ENCODE results near the gene TAAR5. TPM values are rescaled to one million over a fixed set of nuclear protein-coding genes. Genes with fewer than 3 reads are reported as not detected.

Gene TAAR5
- total RNA-seq, 1 experiment from 2014 or later: not detected

GRCh38 chr6:132548746-132549463 is 40.6 kb downstream of the TAAR5 start:
- H3K36me3 Mint-ChIP-seq (ENCODE audit: insufficient read depth in 1 of 3, low read depth in 3 of 3): no peaks in the 10 kb centered on the region
- no peak overlapping the region for H3K56ac ChIP-seq (ENCODE audit: insufficient read length, low read depth, low read length)
- H3K9me3 ChIP-seq (ENCODE audit: control insufficient read depth, low read depth, low read length): no peaks in the 10 kb centered on the region
- no peaks in the 10 kb centered on the region for H3K27me3 Mint-ChIP-seq (ENCODE audit: low read depth)
- DNase-seq: no peak
- no peak overlapping the region for H2BK5ac ChIP-seq (ENCODE audit: insufficient read length, low read length)
- H3K18ac ChIP-seq (ENCODE audit: insufficient read length, low read depth, low read length): no peak overlapping the region
- H3K9me3 Mint-ChIP-seq: no peaks in the 10 kb centered on the region
- no peak overlapping the region for H3K4ac ChIP-seq (ENCODE audit: low read depth, low read length)
- H3K4me1 Mint-ChIP-seq: peaks cover 21 to 25% of the 10 kb centered on the region in 2 experiments
- H3K27ac Mint-ChIP-seq: peak overlapping the region in 2 of 3 experiments; percentile 26 to 74; a peak in 2 of 7 replicates
- no peak overlapping the region for H3K14ac ChIP-seq (ENCODE audit: insufficient read depth, low read length)
- no peaks in the 10 kb centered on the region for H3K27me3 ChIP-seq (ENCODE audit: insufficient read depth, low read length)
- no peaks in the 10 kb centered on the region for H3K23me2 ChIP-seq (ENCODE audit: insufficient read length, low read depth, low read length, poor library complexity, severe bottlenecking)
- no peak overlapping the region for H2BK20ac ChIP-seq (ENCODE audit: low read depth, low read length, poor library complexity, severe bottlenecking)
- WGBS (ENCODE audit: extremely low coverage, insufficient read length, low lambda C conversion rate): no CpG with 5 or more reads among the region's 4 CpGs
- no peak overlapping the region for H2AFZ ChIP-seq (ENCODE audit: low read length)
- no peak overlapping the region for H3K27ac ChIP-seq (ENCODE audit: insufficient read length, low read depth, low read length)
- H2BK12ac ChIP-seq (ENCODE audit: insufficient read length, low read depth, low read length): no peak overlapping the region
- H3K79me1 ChIP-seq (ENCODE audit: insufficient read depth, low read depth, low read length, poor library complexity, severe bottlenecking): no peaks in the 10 kb centered on the region
- H2BK15ac ChIP-seq (ENCODE audit: low read depth, low read length): no peak overlapping the region
- H3K23ac ChIP-seq (ENCODE audit: insufficient read length, low read depth, low read length): no peak overlapping the region
- H3K79me2 ChIP-seq (ENCODE audit: insufficient read depth, low read length): no peaks in the 10 kb centered on the region
- H3T11ph ChIP-seq (ENCODE audit: low read length): no peak overlapping the region
- H3K9ac ChIP-seq (ENCODE audit: extremely low read depth, insufficient read length, low read length): no peak overlapping the region
- no peak overlapping the region for H3K4me3 Mint-ChIP-seq
- no peaks in the 10 kb centered on the region for H4K20me1 ChIP-seq (ENCODE audit: control insufficient read depth, insufficient read depth, insufficient read length)
- no peak overlapping the region for H2AK5ac ChIP-seq (ENCODE audit: insufficient read length, low read length)
- peaks cover 9% of the 10 kb centered on the region; the same call in 1 of the 2 replicates for H3K4me1 ChIP-seq (ENCODE audit: insufficient read depth, low read length)
- no peak overlapping the region for H3K4me2 ChIP-seq (ENCODE audit: insufficient read depth, insufficient read length, low read length)
- H4K5ac ChIP-seq (ENCODE audit: insufficient read length, low read depth, low read length): no peak overlapping the region
- H4K91ac ChIP-seq (ENCODE audit: insufficient read length, low read depth, low read length): no peak overlapping the region
- TF ChIP-seq, protein P1, sequence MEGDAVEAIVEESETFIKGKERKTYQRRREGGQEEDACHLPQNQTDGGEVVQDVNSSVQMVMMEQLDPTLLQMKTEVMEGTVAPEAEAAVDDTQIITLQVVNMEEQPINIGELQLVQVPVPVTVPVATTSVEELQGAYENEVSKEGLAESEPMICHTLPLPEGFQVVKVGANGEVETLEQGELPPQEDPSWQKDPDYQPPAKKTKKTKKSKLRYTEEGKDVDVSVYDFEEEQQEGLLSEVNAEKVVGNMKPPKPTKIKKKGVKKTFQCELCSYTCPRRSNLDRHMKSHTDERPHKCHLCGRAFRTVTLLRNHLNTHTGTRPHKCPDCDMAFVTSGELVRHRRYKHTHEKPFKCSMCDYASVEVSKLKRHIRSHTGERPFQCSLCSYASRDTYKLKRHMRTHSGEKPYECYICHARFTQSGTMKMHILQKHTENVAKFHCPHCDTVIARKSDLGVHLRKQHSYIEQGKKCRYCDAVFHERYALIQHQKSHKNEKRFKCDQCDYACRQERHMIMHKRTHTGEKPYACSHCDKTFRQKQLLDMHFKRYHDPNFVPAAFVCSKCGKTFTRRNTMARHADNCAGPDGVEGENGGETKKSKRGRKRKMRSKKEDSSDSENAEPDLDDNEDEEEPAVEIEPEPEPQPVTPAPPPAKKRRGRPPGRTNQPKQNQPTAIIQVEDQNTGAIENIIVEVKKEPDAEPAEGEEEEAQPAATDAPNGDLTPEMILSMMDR (conservative IDR thresholded peaks at IDR 0.05): no peak
- H4K8ac ChIP-seq (replicated peaks; ENCODE audit: insufficient read length, low read depth, low read length): no peak overlapping the region
- no peak overlapping the region for H2BK120ac ChIP-seq (ENCODE audit: low read depth, low read length, poor library complexity, severe bottlenecking)
